Keratinocyte (primary cell): ENCODE results near the gene FBXO8.

ENCODE experiments used
- CTCF ChIP-seq, 3 experiments: IDR thresholded peaks in 1 of 3; conservative IDR thresholded peaks in 1 of 3; optimal IDR thresholded peaks in 1 of 3; 2 replicates in 2 of 3; 3 replicates in 1 of 3; pipeline versions ENCODE3 to v1.5.1; 2011; ENCODE audit warnings: low read length in 3 of 3, mild to moderate bottlenecking in 3 of 3, moderate library complexity in 2 of 3, control low read depth in 1 of 3, inconsistent platforms in 1 of 3; ENCODE audit not compliant: insufficient read depth in 2 of 3; ENCODE audit errors: extremely low read depth in 1 of 3
- EZH2 ChIP-seq: IDR thresholded peaks from one replicate; pipeline ENCODE4 v1.6.1; 2012; ENCODE audit warnings: inconsistent platforms, mild to moderate bottlenecking, low read length, moderate library complexity

DNA sequence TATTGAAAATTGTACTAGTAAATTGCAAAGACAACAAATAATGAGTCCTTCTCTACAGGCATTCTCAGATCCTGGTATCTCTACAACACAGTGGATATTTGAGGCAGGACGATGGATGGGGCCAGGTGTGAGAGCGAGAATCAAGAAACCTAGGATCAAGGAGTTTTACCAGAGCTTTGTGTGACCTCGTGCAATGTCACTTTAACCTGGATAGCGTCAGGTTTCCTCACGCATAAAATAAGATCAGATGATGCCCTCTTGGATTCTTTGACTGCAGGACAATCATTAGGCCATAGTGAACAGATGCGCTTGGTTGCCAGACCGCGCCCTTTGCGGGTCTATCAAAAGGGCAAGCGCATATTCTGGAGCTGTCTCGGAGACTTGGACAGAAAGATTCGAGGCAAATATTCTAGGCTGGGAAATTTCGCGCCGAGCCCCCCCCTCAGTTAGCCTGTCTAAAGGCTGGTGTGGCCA, 66.6 kb downstream of the FBXO8 start:
- TF ChIP-seq EZH2 (no peak), CTCF (optimal IDR thresholded peaks at IDR 0.05 in 1 of 3, IDR thresholded peaks at IDR 0.05 in 1 of 3, conservative IDR thresholded peaks at IDR 0.05 in 1 of 3; ENCODE audit: extremely low read depth in 1 of 3, insufficient read depth in 2 of 3, low read length in 3 of 3) (no peak)
